ENCODE data around the gene OSCP1. TPM values are rescaled to one million over a fixed set of nuclear protein-coding genes. Genes with fewer than 3 reads are reported as not detected.

The OSCP1 gene
- total and polyA plus RNA-seq, 2 experiments from 2014 or later: 2.2 to 2.6 TPM

DNA sequence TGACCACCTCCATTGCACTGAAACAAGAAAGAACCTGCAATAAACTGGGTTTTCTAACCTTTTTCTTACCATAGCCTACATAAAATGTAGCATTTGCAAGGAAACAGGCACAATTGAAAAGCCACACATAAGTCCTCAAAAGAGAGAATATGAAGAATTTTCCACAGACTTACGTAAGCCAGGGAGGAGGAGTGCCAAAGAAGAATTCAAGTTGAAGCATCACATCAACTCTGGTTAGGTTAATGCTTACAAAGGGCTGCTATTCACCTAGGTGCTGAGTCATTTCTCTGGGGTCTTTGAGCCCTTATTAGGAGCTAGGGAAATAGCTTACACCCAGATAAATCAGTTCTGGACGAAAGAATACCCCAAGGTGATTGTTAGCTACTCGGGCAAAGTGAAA is 9.6 kb downstream of the OSCP1 start (continued):
- TF ChIP-seq, protein P1, sequence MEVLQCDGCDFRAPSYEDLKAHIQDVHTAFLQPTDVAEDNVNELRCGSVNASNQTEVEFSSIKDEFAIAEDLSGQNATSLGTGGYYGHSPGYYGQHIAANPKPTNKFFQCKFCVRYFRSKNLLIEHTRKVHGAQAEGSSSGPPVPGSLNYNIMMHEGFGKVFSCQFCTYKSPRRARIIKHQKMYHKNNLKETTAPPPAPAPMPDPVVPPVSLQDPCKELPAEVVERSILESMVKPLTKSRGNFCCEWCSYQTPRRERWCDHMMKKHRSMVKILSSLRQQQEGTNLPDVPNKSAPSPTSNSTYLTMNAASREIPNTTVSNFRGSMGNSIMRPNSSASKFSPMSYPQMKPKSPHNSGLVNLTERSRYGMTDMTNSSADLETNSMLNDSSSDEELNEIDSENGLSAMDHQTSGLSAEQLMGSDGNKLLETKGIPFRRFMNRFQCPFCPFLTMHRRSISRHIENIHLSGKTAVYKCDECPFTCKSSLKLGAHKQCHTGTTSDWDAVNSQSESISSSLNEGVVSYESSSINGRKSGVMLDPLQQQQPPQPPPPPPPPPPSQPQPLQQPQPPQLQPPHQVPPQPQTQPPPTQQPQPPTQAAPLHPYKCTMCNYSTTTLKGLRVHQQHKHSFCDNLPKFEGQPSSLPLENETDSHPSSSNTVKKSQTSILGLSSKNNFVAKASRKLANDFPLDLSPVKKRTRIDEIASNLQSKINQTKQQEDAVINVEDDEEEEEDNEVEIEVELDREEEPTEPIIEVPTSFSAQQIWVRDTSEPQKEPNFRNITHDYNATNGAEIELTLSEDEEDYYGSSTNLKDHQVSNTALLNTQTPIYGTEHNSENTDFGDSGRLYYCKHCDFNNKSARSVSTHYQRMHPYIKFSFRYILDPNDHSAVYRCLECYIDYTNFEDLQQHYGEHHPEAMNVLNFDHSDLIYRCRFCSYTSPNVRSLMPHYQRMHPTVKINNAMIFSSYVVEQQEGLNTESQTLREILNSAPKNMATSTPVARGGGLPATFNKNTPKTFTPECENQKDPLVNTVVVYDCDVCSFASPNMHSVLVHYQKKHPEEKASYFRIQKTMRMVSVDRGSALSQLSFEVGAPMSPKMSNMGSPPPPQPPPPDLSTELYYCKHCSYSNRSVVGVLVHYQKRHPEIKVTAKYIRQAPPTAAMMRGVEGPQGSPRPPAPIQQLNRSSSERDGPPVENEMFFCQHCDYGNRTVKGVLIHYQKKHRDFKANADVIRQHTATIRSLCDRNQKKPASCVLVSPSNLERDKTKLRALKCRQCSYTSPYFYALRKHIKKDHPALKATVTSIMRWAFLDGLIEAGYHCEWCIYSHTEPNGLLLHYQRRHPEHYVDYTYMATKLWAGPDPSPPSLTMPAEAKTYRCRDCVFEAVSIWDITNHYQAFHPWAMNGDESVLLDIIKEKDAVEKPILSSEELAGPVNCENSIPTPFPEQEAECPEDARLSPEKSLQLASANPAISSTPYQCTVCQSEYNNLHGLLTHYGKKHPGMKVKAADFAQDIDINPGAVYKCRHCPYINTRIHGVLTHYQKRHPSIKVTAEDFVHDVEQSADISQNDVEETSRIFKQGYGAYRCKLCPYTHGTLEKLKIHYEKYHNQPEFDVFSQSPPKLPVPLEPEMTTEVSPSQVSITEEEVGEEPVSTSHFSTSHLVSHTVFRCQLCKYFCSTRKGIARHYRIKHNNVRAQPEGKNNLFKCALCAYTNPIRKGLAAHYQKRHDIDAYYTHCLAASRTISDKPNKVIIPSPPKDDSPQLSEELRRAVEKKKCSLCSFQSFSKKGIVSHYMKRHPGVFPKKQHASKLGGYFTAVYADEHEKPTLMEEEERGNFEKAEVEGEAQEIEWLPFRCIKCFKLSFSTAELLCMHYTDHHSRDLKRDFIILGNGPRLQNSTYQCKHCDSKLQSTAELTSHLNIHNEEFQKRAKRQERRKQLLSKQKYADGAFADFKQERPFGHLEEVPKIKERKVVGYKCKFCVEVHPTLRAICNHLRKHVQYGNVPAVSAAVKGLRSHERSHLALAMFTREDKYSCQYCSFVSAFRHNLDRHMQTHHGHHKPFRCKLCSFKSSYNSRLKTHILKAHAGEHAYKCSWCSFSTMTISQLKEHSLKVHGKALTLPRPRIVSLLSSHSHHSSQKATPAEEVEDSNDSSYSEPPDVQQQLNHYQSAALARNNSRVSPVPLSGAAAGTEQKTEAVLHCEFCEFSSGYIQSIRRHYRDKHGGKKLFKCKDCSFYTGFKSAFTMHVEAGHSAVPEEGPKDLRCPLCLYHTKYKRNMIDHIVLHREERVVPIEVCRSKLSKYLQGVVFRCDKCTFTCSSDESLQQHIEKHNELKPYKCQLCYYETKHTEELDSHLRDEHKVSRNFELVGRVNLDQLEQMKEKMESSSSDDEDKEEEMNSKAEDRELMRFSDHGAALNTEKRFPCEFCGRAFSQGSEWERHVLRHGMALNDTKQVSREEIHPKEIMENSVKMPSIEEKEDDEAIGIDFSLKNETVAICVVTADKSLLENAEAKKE (CRISPR knock-in tag; IDR thresholded peaks at IDR 0.05): no peak
- TF ChIP-seq, protein P2, sequence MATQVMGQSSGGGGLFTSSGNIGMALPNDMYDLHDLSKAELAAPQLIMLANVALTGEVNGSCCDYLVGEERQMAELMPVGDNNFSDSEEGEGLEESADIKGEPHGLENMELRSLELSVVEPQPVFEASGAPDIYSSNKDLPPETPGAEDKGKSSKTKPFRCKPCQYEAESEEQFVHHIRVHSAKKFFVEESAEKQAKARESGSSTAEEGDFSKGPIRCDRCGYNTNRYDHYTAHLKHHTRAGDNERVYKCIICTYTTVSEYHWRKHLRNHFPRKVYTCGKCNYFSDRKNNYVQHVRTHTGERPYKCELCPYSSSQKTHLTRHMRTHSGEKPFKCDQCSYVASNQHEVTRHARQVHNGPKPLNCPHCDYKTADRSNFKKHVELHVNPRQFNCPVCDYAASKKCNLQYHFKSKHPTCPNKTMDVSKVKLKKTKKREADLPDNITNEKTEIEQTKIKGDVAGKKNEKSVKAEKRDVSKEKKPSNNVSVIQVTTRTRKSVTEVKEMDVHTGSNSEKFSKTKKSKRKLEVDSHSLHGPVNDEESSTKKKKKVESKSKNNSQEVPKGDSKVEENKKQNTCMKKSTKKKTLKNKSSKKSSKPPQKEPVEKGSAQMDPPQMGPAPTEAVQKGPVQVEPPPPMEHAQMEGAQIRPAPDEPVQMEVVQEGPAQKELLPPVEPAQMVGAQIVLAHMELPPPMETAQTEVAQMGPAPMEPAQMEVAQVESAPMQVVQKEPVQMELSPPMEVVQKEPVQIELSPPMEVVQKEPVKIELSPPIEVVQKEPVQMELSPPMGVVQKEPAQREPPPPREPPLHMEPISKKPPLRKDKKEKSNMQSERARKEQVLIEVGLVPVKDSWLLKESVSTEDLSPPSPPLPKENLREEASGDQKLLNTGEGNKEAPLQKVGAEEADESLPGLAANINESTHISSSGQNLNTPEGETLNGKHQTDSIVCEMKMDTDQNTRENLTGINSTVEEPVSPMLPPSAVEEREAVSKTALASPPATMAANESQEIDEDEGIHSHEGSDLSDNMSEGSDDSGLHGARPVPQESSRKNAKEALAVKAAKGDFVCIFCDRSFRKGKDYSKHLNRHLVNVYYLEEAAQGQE (IDR thresholded peaks at IDR 0.05; ENCODE audit: unreplicated experiment): no peak
- TF ChIP-seq STAT1 (IDR thresholded peaks at IDR 0.05; ENCODE audit: unreplicated experiment) (no peak), JUNB (IDR thresholded peaks at IDR 0.05; ENCODE audit: unreplicated experiment) (no peak), ZNF114 (CRISPR knock-in tag; IDR thresholded peaks at IDR 0.05) (no peak), POLR2AphosphoS5 (IDR thresholded peaks at IDR 0.05; ENCODE audit: low read depth) (no peak), EZH2 (IDR thresholded peaks at IDR 0.05; ENCODE audit: low read depth, unreplicated experiment) (no peak)
